Caco-2 (cell line): ENCODE data around the gene PNPT1. TPM values are rescaled to one million over a fixed set of nuclear protein-coding genes. Genes with fewer than 3 reads are reported as not detected.
"Not testable (repeated sequence)": the region's sequence is repeated elsewhere in the genome, so short reads cannot be mapped to it uniquely, and the experiment has no call there.

Experiments
- BruUV-seq: library from RNA; stranded (reverse); fragments of 400-500 nt; replicated peaks from 2 replicates; lab custom pipeline; 2021; lab: Mats Ljungman, UMichigan
- CTCF ChIA-PET: fragments of 300-600 bp; sonication (Branson Sonifier 250); formaldehyde crosslinking; loops from one replicate; lab custom pipeline; 2022; ENCODE audit warnings: antibody characterized with exemption; lab: Charles Lee
- POLR2A ChIA-PET: fragments of 300-600 bp; sonication (Branson Sonifier 250); formaldehyde crosslinking; loops from one replicate; lab custom pipeline; 2022; ENCODE audit warnings: antibody characterized with exemption; lab: Charles Lee
- DNase-seq, 2 experiments: peaks; one replicate each; pipeline versions ENCODE4 v3.0.0 to v3.0.0-alpha.2; 2020 to 2022
- H3K27me3 ChIP-seq: replicated peaks from 2 replicates; pipeline ENCODE4 v1.6.0; 2011; ENCODE audit warnings: low read length; ENCODE audit not compliant: control insufficient read depth, insufficient read depth
- H3K36me3 ChIP-seq: 2 replicates; pipeline ENCODE4 v1.5.1; 2011; ENCODE audit warnings: low read length; ENCODE audit not compliant: control insufficient read depth, insufficient read depth
- H3K4me1 ChIP-seq: fragments of 250-450 bp; sonication (Bioruptor Pico); 2 replicates; pipeline ENCODE4 v1.5.1; 2020; ENCODE audit warnings: mild to moderate bottlenecking
- H3K4me3 ChIP-seq: 2 replicates; pipeline ENCODE4 v1.5.1; 2011; ENCODE audit warnings: low read depth, mild to moderate bottlenecking, control low read depth, low read length
- H3K9me3 ChIP-seq: fragments of 250-450 bp; sonication (Bioruptor Pico); 2 replicates; pipeline ENCODE4 v1.5.1; 2020; ENCODE audit warnings: mild to moderate bottlenecking, moderate library complexity
- H3K27ac Mint-ChIP-seq: one replicate; pipeline ENCODE4 v1.8.0; 2022; ENCODE audit warnings: mixed read lengths; ENCODE audit not compliant: unreplicated experiment
- H3K27me3 Mint-ChIP-seq: one replicate; pipeline ENCODE4 v1.8.0; 2022; ENCODE audit warnings: mixed read lengths; ENCODE audit not compliant: insufficient read depth, unreplicated experiment
- H3K36me3 Mint-ChIP-seq: one replicate; pipeline ENCODE4 v1.8.0; 2022; ENCODE audit warnings: mild to moderate bottlenecking, mixed read lengths; ENCODE audit not compliant: insufficient read depth, unreplicated experiment
- H3K4me1 Mint-ChIP-seq: one replicate; pipeline ENCODE4 v1.8.0; 2022; ENCODE audit warnings: low read depth, mixed read lengths; ENCODE audit not compliant: unreplicated experiment
- H3K4me3 Mint-ChIP-seq: one replicate; pipeline ENCODE4 v1.8.0; 2022; ENCODE audit warnings: mild to moderate bottlenecking, moderate library complexity, mixed read lengths; ENCODE audit not compliant: unreplicated experiment
- H3K9me3 Mint-ChIP-seq: one replicate; pipeline ENCODE4 v1.8.0; 2022; ENCODE audit warnings: mixed read lengths; ENCODE audit not compliant: unreplicated experiment
- CTCF ChIP-seq, 2 experiments: fragments of 200-600 bp in 1 of 2; IDR thresholded peaks; 1 replicate in 1 of 2; 2 replicates in 1 of 2; pipeline versions ENCODE4 v1.5.1 to v1.8.0; 2011 to 2022; ENCODE audit warnings: antibody characterized with exemption in 1 of 2, control low read depth in 1 of 2, inconsistent platforms in 1 of 2, low read depth in 1 of 2, low read length in 1 of 2, mild to moderate bottlenecking in 1 of 2, moderate library complexity in 1 of 2; ENCODE audit not compliant: insufficient read depth in 1 of 2, severe bottlenecking in 1 of 2, unreplicated experiment in 1 of 2
- intact Hi-C: fragments of 100-400 bp; cut with micrococcal nuclease; formaldehyde crosslinking; loops from one replicate; pipeline ENCODE4 v1.10.0; 2022; ENCODE audit not compliant: unreplicated experiment
- total RNA-seq: library from RNA; stranded (reverse); gene quantifications from 2 replicates; pipeline ENCODE4 v1.2.3, GENCODE V29; 2022

The PNPT1 gene
- total RNA-seq, 1 experiment from 2014 or later, result 85.2 TPM

DNA sequence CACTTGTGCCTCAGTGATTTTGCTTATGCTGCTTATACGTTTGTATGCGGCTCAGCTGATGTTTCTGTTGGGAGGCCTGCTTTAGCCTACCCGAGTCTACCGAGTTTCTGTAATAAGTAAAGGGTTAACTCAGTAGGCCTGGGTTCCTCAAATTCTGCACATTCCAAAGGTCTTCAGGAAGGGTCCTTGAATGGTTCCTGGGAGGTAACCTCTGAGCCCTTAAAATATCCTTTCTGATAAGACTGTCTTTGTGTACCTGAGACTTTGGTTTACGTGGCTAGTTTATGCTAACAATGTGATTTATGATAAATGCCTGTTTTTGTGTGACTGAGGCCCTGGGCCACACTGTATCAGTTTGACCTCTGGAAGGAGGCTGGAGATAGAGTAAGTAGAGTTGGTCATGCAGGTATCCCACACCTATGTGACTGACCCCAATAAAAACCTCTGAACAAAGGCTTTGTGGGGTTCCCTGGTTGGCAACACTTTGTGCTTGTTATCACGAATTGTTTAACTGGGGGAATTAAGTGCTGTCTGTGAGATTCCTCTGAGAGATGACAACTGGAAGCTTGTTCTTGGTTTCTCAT is 18.9 kb upstream of the PNPT1 start:
- Histone ChIP-seq H3K36me3 (no peaks in the 10 kb centered on the region; the same call in 1 of the 2 replicates), H3K27me3 (no peaks in the 10 kb centered on the region), H3K4me1 (peaks cover 51% of the 10 kb centered on the region), H3K4me3 (no peak overlapping the region), H3K9me3 (0 out of 2 replicates have a peak, but pooled peaks cover 3% of the 10 kb centered on the region)
- peak overlapping the region; percentile 45 for H3K4me3 Mint-ChIP-seq
- peaks cover 9% of the 10 kb centered on the region for H3K9me3 Mint-ChIP-seq
- no TSS peak for BruUV-seq
- no peak for TF ChIP-seq CTCF (IDR thresholded peaks at IDR 0.05; ENCODE audit: insufficient read depth in 1 of 2, low read depth in 1 of 2, low read length in 1 of 2, severe bottlenecking in 1 of 2, unreplicated experiment in 1 of 2)
- DNase-seq, result peak; percentile 93 to 96
- peaks cover 55% of the 10 kb centered on the region for H3K4me1 Mint-ChIP-seq
- ChIA-PET POLR2A (interaction anchor here (0.6 kb wide), 2 partner anchors 38 to 54 kb away, joined by 7 to 14 read pairs; no protein-coding TSS in a partner anchor), CTCF (interaction anchor here (0.5 to 1.5 kb wide), 6 partner anchors 11 to 437 kb away, joined by 3 to 10 read pairs (median 5); no protein-coding TSS in a partner anchor)
- intact Hi-C loops, result loop anchor here (1.0 to 2.0 kb wide), 6 partner anchors 9 to 131 kb away; partner anchors contain the start of genes PNPT1 and PPP4R3B
- H3K27ac Mint-ChIP-seq, result peak overlapping the region; percentile 86
- no peaks in the 10 kb centered on the region for H3K27me3 Mint-ChIP-seq
- H3K36me3 Mint-ChIP-seq, result peaks cover 6% of the 10 kb centered on the region

DNA sequence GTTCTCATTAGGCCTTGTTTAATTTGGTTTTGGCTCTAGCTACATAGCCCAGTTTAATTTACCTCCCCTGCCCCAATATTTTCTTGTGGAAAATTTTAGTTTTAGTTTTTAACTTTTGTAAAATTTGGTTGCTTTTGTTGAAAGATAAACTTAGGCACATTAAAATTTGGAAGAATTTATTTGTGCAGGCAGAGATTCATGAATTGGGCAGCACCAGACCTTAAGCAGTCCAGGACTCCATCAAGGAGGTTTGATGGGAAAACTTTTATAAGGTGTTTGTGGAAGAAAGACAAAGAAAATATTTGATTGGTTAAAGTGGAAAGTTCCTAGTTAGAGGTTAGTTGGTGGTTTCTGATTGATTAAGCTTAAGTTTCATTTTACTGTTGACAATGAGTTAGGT is 16.4 kb upstream of the PNPT1 start:
- H3K36me3 ChIP-seq, result no peaks in the 10 kb centered on the region
- no TSS peak for BruUV-seq
- TF ChIP-seq CTCF (IDR thresholded peaks at IDR 0.05; ENCODE audit: insufficient read depth in 1 of 2, low read depth in 1 of 2, low read length in 1 of 2, severe bottlenecking in 1 of 2, unreplicated experiment in 1 of 2), result no peak
- CTCF ChIA-PET, result interaction anchor here (0.6 kb wide), 1 partner anchor 15 kb away, joined by 6 read pairs; no protein-coding TSS in a partner anchor
- Mint-ChIP-seq H3K9me3 (peaks cover 9% of the 10 kb centered on the region), H3K4me3 (no peak overlapping the region), H3K27me3 (no peaks in the 10 kb centered on the region), H3K36me3 (no peaks in the 10 kb centered on the region), H3K4me1 (peaks cover 42% of the 10 kb centered on the region), H3K27ac (peak overlapping the region; percentile 27)
- 0 out of 2 replicates have a peak, but pooled peaks cover 2% of the 10 kb centered on the region for H3K9me3 ChIP-seq
- no peak overlapping the region for H3K4me3 ChIP-seq
- POLR2A ChIA-PET, result no interaction called here
- no peak for DNase-seq
- intact Hi-C loops, result no loop called here
- peaks cover 50% of the 10 kb centered on the region for H3K4me1 ChIP-seq
- H3K27me3 ChIP-seq, result no peaks in the 10 kb centered on the region

- DNase-seq, result no peak
- H3K27ac Mint-ChIP-seq, result no peak overlapping the region
- ChIA-PET POLR2A (no interaction called here), CTCF (no interaction called here)
- H3K4me1 Mint-ChIP-seq, result peaks cover 42% of the 10 kb centered on the region
- Histone ChIP-seq H3K4me3 (no peak overlapping the region), H3K36me3 (no peaks in the 10 kb centered on the region), H3K27me3 (no peaks in the 10 kb centered on the region), H3K9me3 (no peaks in the 10 kb centered on the region), H3K4me1 (peaks cover 36% of the 10 kb centered on the region)
- TF ChIP-seq CTCF (IDR thresholded peaks at IDR 0.05; ENCODE audit: insufficient read depth in 1 of 2, low read depth in 1 of 2, low read length in 1 of 2, severe bottlenecking in 1 of 2, unreplicated experiment in 1 of 2), result no peak
- H3K9me3 Mint-ChIP-seq, result peaks cover 9% of the 10 kb centered on the region
- no peaks in the 10 kb centered on the region for H3K27me3 Mint-ChIP-seq
- H3K4me3 Mint-ChIP-seq, result no peak overlapping the region
- no TSS peak for BruUV-seq
- intact Hi-C loops, result no loop called here
- no peaks in the 10 kb centered on the region for H3K36me3 Mint-ChIP-seq
Measured at GRCh38 chr2:55707751-55708150, 14.1 kb upstream of the PNPT1 start.

- CTCF ChIA-PET, result not testable (repeated sequence)
Measured at GRCh38 chr2:55706258-55706657, 12.6 kb upstream of the PNPT1 start.

More at GRCh38 chr2:55706258-55706657, 12.6 kb upstream of the PNPT1 start:
- H3K4me3 ChIP-seq, H3K4me3 Mint-ChIP-seq, H3K36me3 Mint-ChIP-seq, POLR2A ChIA-PET, intact Hi-C loops, H3K27ac Mint-ChIP-seq, H3K27me3 ChIP-seq, DNase-seq, BruUV-seq, H3K9me3 ChIP-seq, H3K9me3 Mint-ChIP-seq, H3K27me3 Mint-ChIP-seq, H3K36me3 ChIP-seq: not testable (repeated sequence)
- peaks cover 29% of the 10 kb centered on the region for H3K4me1 Mint-ChIP-seq
- peaks cover 25% of the 10 kb centered on the region; the same call in 1 of the 2 replicates for H3K4me1 ChIP-seq
